Endodermal cell (in vitro differentiated cells): ENCODE measurements around the gene MASP1. TPM values are rescaled to one million over a fixed set of nuclear protein-coding genes. Genes with fewer than 3 reads are reported as not detected.

ENCODE experiments used
- DNase-seq: peaks from one replicate; pipeline ENCODE4 v3.0.0-alpha.2; 2017
- H3K27ac ChIP-seq: 2 replicates; pipeline ENCODE4 v1.5.1; 2013; ENCODE audit warnings: mild to moderate bottlenecking, low read depth, low read length, moderate library complexity
- H3K27me3 ChIP-seq: 2 replicates; pipeline ENCODE4 v1.6.1; 2013; ENCODE audit warnings: mild to moderate bottlenecking, low read length, moderate library complexity; ENCODE audit not compliant: insufficient read depth, control insufficient read depth, poor library complexity, severe bottlenecking
- H3K36me3 ChIP-seq: 2 replicates; pipeline ENCODE4 v1.7.0; 2013; ENCODE audit warnings: mild to moderate bottlenecking, low read length, moderate library complexity; ENCODE audit not compliant: control insufficient read depth, insufficient read depth
- H3K4me1 ChIP-seq: one replicate; pipeline ENCODE4 v1.7.0; 2013; ENCODE audit warnings: low read length; ENCODE audit not compliant: control insufficient read depth, insufficient read depth
- H3K4me3 ChIP-seq: 2 replicates; pipeline ENCODE4 v1.5.1; 2013; ENCODE audit warnings: mild to moderate bottlenecking, low read length, moderate library complexity
- H3K9ac ChIP-seq: 2 replicates; pipeline ENCODE4 v1.6.1; 2013; ENCODE audit warnings: mild to moderate bottlenecking, low read length, moderate library complexity; ENCODE audit not compliant: poor library complexity, severe bottlenecking; ENCODE audit errors: extremely low read depth
- H3K9me3 ChIP-seq: 2 replicates; pipeline ENCODE4 v1.6.1; 2013; ENCODE audit warnings: mild to moderate bottlenecking, low read length, moderate library complexity; ENCODE audit not compliant: control insufficient read depth
- H3K27ac Mint-ChIP-seq: 2 replicates; pipeline ENCODE4 v1.8.0; 2020; ENCODE audit warnings: mixed read lengths
- H3K27me3 Mint-ChIP-seq: 2 replicates; pipeline ENCODE4 v1.8.0; 2021; ENCODE audit warnings: mild to moderate bottlenecking, mixed read lengths; ENCODE audit not compliant: insufficient read depth
- H3K36me3 Mint-ChIP-seq: 2 replicates; pipeline ENCODE4 v1.8.0; 2020; ENCODE audit warnings: low read depth, mixed read lengths
- H3K4me1 Mint-ChIP-seq: 2 replicates; pipeline ENCODE4 v1.8.0; 2020; ENCODE audit warnings: mixed read lengths
- H3K4me3 Mint-ChIP-seq: 2 replicates; pipeline ENCODE4 v1.8.0; 2020; ENCODE audit warnings: mild to moderate bottlenecking, moderate library complexity, mixed read lengths
- H3K9me3 Mint-ChIP-seq: 2 replicates; pipeline ENCODE4 v1.8.0; 2020; ENCODE audit warnings: mild to moderate bottlenecking, mixed read lengths
- CTCF ChIP-seq: fragments of 200-600 bp; sonication (generic); conservative IDR thresholded peaks from 2 replicates; pipeline ENCODE4 v1.5.0; 2021; ENCODE audit warnings: antibody characterized with exemption, mild to moderate bottlenecking
- WGBS, 2 experiments: methylation state at CpG; one replicate each; pipeline versions ENCODE4 v1.1.5 to v1.1.7; 2013; ENCODE audit warnings: missing lambda C conversion rate in 2 of 2, mixed read lengths in 1 of 2; ENCODE audit not compliant: insufficient coverage in 1 of 2, insufficient read length in 1 of 2; 5-methylcytosine and 5-hydroxymethylcytosine counted together
- total RNA-seq, 2 donors: library from RNA; stranded (reverse); fragmentation: NEBNext Ultra II Directional in 1 of 2; extraction: Animal tissue kit (Norgen Biotek cat#: 25700) in 1 of 2; gene quantifications; 2 replicates in 1 of 2; 3 replicates in 1 of 2; pipeline ENCODE4 v1.2.1, GENCODE V29; 2021

Gene MASP1
- total RNA-seq, 2 donors from 2014 or later = 0.09 to 0.57 TPM

DNA sequence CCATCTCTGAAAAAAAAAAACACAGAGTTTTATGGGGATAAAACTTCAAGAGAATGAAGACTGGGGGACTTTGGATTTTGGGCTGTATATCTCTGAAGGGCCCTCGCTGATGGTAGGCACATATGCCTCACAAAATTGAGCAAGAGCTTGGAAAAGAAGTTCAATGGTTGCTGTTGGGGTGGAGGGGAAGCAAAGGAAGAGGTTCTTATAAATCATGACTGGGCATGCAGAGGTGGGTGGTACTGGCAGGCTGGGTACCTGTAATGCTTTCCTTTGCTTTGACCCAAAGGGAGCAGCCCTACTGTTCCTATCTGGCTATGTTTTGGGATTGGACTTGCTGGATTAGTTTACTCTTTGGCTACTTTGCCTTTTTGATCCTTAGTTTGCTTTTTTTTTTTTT is 100.3 kb downstream of the MASP1 start:
- 86% methylated on average over 1 of the region's 1 CpG; no CpG with 5 or more reads in 1 of the 2 experiments for WGBS, 2 experiments

GRCh38 chr3:187188931-187189330 is 102.6 kb downstream of the MASP1 start:
- 83% methylated on average over 2 of the region's 2 CpGs for WGBS, 2 experiments
- no peak overlapping the region for H3K27ac ChIP-seq
- Mint-ChIP-seq H3K27me3 (peaks cover 5% of the 10 kb centered on the region), H3K27ac (no peak overlapping the region), H3K4me1 (peaks cover 20% of the 10 kb centered on the region), H3K4me3 (no peak overlapping the region), H3K36me3 (no peaks in the 10 kb centered on the region), H3K9me3 (no peaks in the 10 kb centered on the region)
- H3K4me3 ChIP-seq = no peak overlapping the region
- no peak for TF ChIP-seq CTCF
- H3K9me3 ChIP-seq = no peaks in the 10 kb centered on the region
- no peaks in the 10 kb centered on the region for H3K27me3 ChIP-seq
- H3K36me3 ChIP-seq = no peaks in the 10 kb centered on the region
- no peak overlapping the region for H3K9ac ChIP-seq
- no peak for DNase-seq
- peaks cover 4% of the 10 kb centered on the region for H3K4me1 ChIP-seq

More for the DNA sequence above, 100.3 kb downstream of the MASP1 start:
- DNase-seq = no peak
- H3K9me3 ChIP-seq = no peaks in the 10 kb centered on the region
- H3K36me3 ChIP-seq = no peaks in the 10 kb centered on the region
- Mint-ChIP-seq H3K36me3 (no peaks in the 10 kb centered on the region), H3K4me1 (peaks cover 13% of the 10 kb centered on the region), H3K9me3 (no peaks in the 10 kb centered on the region), H3K27me3 (peaks cover 1% of the 10 kb centered on the region), H3K4me3 (no peak overlapping the region), H3K27ac (no peak overlapping the region)
- peaks cover 3% of the 10 kb centered on the region for H3K4me1 ChIP-seq
- no peak overlapping the region for H3K27ac ChIP-seq
- no peaks in the 10 kb centered on the region for H3K27me3 ChIP-seq
- no peak overlapping the region for H3K4me3 ChIP-seq
- H3K9ac ChIP-seq = no peak overlapping the region
- TF ChIP-seq CTCF = no peak

DNA sequence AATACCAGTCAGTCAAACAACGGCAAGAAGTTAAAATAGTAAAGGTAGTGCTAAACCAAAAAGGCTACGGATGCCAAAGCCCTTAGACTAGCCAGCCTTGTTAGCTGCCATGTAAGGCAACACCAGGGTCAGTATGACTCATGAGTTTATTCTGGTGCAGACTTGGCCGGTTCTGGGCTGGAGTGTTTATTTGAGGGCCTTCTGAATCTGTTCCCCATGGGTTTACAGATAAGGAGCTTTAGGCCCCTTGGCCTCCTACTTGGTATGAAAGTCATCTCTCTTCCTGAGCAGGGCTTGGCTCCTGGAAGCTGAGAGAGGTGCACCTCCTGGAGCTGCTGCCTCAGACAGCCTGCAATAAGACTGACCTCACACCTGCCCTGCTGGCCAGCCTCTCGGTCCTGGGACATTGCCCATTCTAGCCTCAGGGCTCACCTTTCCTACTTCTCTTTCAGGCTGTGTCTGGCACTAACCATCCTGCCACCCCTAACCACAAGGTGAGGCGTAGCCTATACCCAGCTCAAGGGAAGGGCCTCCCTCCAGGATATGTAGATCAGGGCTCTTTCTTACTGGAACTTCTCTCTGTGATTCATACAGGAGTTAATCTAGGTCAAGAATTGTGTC is 104.6 kb downstream of the MASP1 start:
- peaks cover 5% of the 10 kb centered on the region for H3K27me3 Mint-ChIP-seq
- no peaks in the 10 kb centered on the region for H3K9me3 Mint-ChIP-seq
- H3K4me1 Mint-ChIP-seq = peaks cover 37% of the 10 kb centered on the region
- Histone ChIP-seq H3K9me3 (no peaks in the 10 kb centered on the region), H3K36me3 (no peaks in the 10 kb centered on the region), H3K27me3 (no peaks in the 10 kb centered on the region), H3K4me3 (no peak overlapping the region), H3K27ac (no peak overlapping the region), H3K9ac (no peak overlapping the region), H3K4me1 (peaks cover 4% of the 10 kb centered on the region)
- H3K36me3 Mint-ChIP-seq = no peaks in the 10 kb centered on the region
- DNase-seq = peak; percentile 57
- H3K4me3 Mint-ChIP-seq = no peak overlapping the region
- no peak for TF ChIP-seq CTCF
- WGBS, 2 experiments = 85 to 95% methylated on average over 4 to 5 of the region's 5 CpGs
- no peak overlapping the region for H3K27ac Mint-ChIP-seq
